Colonic mucosa (tissue), 4 donors: ENCODE data around the gene LRSAM1. TPM values are rescaled to one million over a fixed set of nuclear protein-coding genes. Genes with fewer than 3 reads are reported as not detected.

ENCODE experiments used
- DNase-seq: peaks from one replicate; pipeline ENCODE4 v3.0.0-alpha.2; 2020
- H3K27ac ChIP-seq: fragments of 200-600 bp; one replicate; pipeline ENCODE4 v1.8.0; 2021
- H3K27me3 ChIP-seq: fragments of 200-600 bp; one replicate; pipeline ENCODE4 v1.8.0; 2021
- H3K36me3 ChIP-seq: fragments of 200-600 bp; one replicate; pipeline ENCODE4 v1.8.0; 2021
- H3K4me1 ChIP-seq: fragments of 200-600 bp; one replicate; pipeline ENCODE4 v1.8.0; 2021; ENCODE audit warnings: mild to moderate bottlenecking
- H3K4me3 ChIP-seq: fragments of 200-600 bp; one replicate; pipeline ENCODE4 v1.8.0; 2021
- H3K9ac ChIP-seq, 2 donors: one replicate each; pipeline ENCODE4 v1.7.0; 2013; ENCODE audit warnings: control low read depth in 2 of 2, low read depth in 2 of 2, low read length in 2 of 2
- H3K9me3 ChIP-seq: fragments of 200-600 bp; one replicate; pipeline ENCODE4 v1.8.0; 2021
- CTCF ChIP-seq: fragments of 200-600 bp; IDR thresholded peaks from one replicate; pipeline ENCODE4 v1.8.0; 2022; ENCODE audit warnings: antibody characterized with exemption, mild to moderate bottlenecking
- intact Hi-C: fragments of 100-400 bp; cut with DNase I; formaldehyde crosslinking; loops from one replicate; pipeline ENCODE4 v1.14.1; 2022
- total RNA-seq, 2 donors: library from RNA; stranded (reverse); fragmentation: NEBNext Ultra II Directional in 1 of 2; extraction: Animal tissue kit (Norgen Biotek cat#: 25700) in 1 of 2; gene quantifications; one replicate each; pipeline ENCODE4 v1.2.1, GENCODE V29; 2021
- donor health status: healthy.
- donor health status: DM: no; HTN: no; CAD: no.
- donor health status: DM: no; HTN: no; CAD: no.

Gene LRSAM1
- total RNA-seq, result 10 to 100 TPM; 14.7 to 15.6 TPM

- DNase-seq, result peak; percentile 98
- peaks cover 9% of the 10 kb centered on the region for H3K4me1 ChIP-seq
- TF ChIP-seq CTCF, result no peak
- no peaks in the 10 kb centered on the region for H3K9me3 ChIP-seq
- peak within 1 kb of the TSS; percentile 96 for H3K4me3 ChIP-seq
- H3K9ac ChIP-seq, result peak within 1 kb of the TSS; percentile 86 to 95
- H3K27ac ChIP-seq, result peak within 1 kb of the TSS; percentile 95
- peaks cover 22% of the 10 kb centered on the region for H3K36me3 ChIP-seq
- H3K27me3 ChIP-seq, result no peaks in the 10 kb centered on the region
- intact Hi-C loops, result no loop called here
Observed at GRCh38 chr9:127450830-127451607, at the start of gene LRSAM1, which contains the start of gene RPL12. LRSAM1 (plus strand) TSS chr9:127451510; CDS start chr9:127454528, 3,018 bp downstream. RPL12 (minus strand) TSS chr9:127451406; CDS start chr9:127451317, 89 bp downstream.

DNA sequence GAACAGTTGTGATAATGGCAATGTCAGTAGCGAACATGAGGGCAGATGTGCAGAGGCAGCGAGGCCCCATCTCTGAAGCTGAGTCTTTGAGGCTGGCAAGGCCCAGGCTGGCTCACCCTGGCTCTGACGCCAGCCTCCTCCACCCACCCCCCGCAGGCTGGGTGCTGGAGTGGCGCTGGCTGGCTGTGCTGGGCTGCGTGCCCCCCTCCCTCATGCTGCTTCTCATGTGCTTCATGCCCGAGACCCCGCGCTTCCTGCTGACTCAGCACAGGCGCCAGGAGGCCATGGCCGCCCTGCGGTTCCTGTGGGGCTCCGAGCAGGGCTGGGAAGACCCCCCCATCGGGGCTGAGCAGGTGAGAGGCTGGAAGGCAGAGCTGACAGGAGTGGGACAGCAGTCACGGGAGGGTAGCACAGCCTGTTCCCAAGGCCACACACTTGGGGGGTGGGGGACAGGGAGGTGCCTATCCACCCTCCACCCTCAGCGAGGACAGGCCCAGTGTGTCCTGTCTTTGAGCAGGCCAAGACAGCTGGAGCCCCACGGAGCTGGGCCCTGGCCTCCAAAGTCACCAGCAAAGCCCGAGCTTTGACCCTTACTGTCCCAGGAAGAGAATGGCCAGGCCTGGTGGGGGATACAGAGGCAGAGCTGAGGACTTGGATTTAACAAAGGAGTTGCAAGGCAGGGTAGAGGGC, 48.8 kb upstream of the LRSAM1 start:
- Histone ChIP-seq H3K27me3 (no peaks in the 10 kb centered on the region), H3K4me1 (no peaks in the 10 kb centered on the region), H3K9me3 (no peaks in the 10 kb centered on the region), H3K9ac (no peak overlapping the region), H3K27ac (no peak overlapping the region), H3K4me3 (no peak overlapping the region), H3K36me3 (no peaks in the 10 kb centered on the region)
- no peak for DNase-seq
- intact Hi-C loops, result no loop called here
- no peak for TF ChIP-seq CTCF

DNA sequence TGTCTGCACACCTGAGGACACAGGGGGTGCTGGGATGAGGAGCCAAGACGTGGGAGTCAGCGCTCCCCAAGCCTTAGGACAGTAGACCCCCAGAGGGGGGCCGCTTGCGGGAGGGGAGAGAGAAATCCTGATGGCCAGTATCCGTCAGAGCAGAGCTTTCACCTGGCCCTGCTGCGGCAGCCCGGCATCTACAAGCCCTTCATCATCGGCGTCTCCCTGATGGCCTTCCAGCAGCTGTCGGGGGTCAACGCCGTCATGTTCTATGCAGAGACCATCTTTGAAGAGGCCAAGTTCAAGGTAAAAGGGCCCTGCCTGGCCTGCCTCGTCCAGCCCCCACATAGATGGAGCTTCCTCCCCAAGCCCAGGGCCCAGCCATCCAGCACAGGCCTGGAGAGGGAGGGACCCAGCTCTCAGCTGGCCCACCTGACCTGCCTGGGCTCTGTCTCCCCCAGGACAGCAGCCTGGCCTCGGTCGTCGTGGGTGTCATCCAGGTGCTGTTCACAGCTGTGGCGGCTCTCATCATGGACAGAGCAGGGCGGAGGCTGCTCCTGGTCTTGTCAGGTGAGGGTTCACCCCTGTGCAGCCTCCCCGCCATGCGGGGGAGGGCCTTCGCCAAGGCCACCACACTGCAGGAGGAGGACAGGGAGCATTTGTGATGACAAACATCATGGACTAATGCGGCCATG, 47.7 kb upstream of the LRSAM1 start:
- H3K4me1 ChIP-seq, result no peaks in the 10 kb centered on the region
- H3K27ac ChIP-seq, result no peak overlapping the region
- intact Hi-C loops, result no loop called here
- TF ChIP-seq CTCF, result no peak
- no peaks in the 10 kb centered on the region for H3K9me3 ChIP-seq
- no peak overlapping the region for H3K4me3 ChIP-seq
- H3K9ac ChIP-seq, result no peak overlapping the region
- no peaks in the 10 kb centered on the region for H3K27me3 ChIP-seq
- DNase-seq, result no peak
- H3K36me3 ChIP-seq, result no peaks in the 10 kb centered on the region

DNA sequence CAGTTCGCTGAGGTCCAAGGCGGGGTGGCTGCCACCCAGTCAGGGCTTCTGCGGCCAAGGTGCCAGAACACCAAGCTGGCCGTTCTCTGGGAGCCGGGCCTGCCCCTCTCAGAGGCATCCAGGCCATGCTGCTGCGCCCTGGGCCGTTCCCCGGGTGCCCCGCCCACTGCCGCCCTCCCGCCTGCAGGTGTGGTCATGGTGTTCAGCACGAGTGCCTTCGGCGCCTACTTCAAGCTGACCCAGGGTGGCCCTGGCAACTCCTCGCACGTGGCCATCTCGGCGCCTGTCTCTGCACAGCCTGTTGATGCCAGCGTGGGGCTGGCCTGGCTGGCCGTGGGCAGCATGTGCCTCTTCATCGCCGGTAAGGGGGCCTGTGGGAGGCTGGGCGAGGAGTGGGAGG, 46.7 kb upstream of the LRSAM1 start:
- DNase-seq, result no peak
- H3K4me3 ChIP-seq, result no peak overlapping the region
- H3K27me3 ChIP-seq, result no peaks in the 10 kb centered on the region
- no peak overlapping the region for H3K27ac ChIP-seq
- H3K4me1 ChIP-seq, result no peaks in the 10 kb centered on the region
- no peak for TF ChIP-seq CTCF
- no peak overlapping the region for H3K9ac ChIP-seq
- no peaks in the 10 kb centered on the region for H3K36me3 ChIP-seq
- no peaks in the 10 kb centered on the region for H3K9me3 ChIP-seq
- intact Hi-C loops, result no loop called here

- Histone ChIP-seq H3K27ac (no peak overlapping the region), H3K36me3 (no peaks in the 10 kb centered on the region)
- DNase-seq, result no peak
Observed at GRCh38 chr9:127405344-127406125, 45.8 kb upstream of the LRSAM1 start.

More at GRCh38 chr9:127405344-127406125, 45.8 kb upstream of the LRSAM1 start:
- intact Hi-C loops, result no loop called here
- Histone ChIP-seq H3K27me3 (no peaks in the 10 kb centered on the region), H3K9ac (no peak overlapping the region), H3K4me1 (no peaks in the 10 kb centered on the region), H3K4me3 (no peak overlapping the region), H3K9me3 (no peaks in the 10 kb centered on the region)
- no peak for TF ChIP-seq CTCF
